H4 (cell line): ENCODE results near the gene SEC63. TPM values are rescaled to one million over a fixed set of nuclear protein-coding genes. Genes with fewer than 3 reads are reported as not detected.
"Not testable (repeated sequence)": the region's sequence is repeated elsewhere in the genome, so short reads cannot be mapped to it uniquely, and the experiment has no call there.

Experiments used
- DNase-seq: peaks from one replicate; pipeline ENCODE4 v3.0.0-alpha.2; 2015; ENCODE audit warnings: low spot score
- total RNA-seq: library from RNA; depleted of rRNA; stranded (reverse); fragments of >200 nt; shearing (Covaris generic); gene quantifications from 2 replicates; pipeline ENCODE4 v1.2.3, GENCODE V29; 2014; rRNA removed

Gene SEC63, protein sequence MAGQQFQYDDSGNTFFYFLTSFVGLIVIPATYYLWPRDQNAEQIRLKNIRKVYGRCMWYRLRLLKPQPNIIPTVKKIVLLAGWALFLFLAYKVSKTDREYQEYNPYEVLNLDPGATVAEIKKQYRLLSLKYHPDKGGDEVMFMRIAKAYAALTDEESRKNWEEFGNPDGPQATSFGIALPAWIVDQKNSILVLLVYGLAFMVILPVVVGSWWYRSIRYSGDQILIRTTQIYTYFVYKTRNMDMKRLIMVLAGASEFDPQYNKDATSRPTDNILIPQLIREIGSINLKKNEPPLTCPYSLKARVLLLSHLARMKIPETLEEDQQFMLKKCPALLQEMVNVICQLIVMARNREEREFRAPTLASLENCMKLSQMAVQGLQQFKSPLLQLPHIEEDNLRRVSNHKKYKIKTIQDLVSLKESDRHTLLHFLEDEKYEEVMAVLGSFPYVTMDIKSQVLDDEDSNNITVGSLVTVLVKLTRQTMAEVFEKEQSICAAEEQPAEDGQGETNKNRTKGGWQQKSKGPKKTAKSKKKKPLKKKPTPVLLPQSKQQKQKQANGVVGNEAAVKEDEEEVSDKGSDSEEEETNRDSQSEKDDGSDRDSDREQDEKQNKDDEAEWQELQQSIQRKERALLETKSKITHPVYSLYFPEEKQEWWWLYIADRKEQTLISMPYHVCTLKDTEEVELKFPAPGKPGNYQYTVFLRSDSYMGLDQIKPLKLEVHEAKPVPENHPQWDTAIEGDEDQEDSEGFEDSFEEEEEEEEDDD
- 6.6 and 15.4 TPM in 2 replicates for total RNA-seq

- DNase-seq, result peak; percentile 88
These were observed at the start of gene SEC63 for GRCh38 chr6:107957909-107958688. Gene SEC63 (minus strand): TSS chr6:107958208. CDS start chr6:107958009, 199 bp downstream.

GRCh38 chr6:108005961-108006360 is 48.0 kb upstream of the SEC63 start:
- no peak for DNase-seq

DNA sequence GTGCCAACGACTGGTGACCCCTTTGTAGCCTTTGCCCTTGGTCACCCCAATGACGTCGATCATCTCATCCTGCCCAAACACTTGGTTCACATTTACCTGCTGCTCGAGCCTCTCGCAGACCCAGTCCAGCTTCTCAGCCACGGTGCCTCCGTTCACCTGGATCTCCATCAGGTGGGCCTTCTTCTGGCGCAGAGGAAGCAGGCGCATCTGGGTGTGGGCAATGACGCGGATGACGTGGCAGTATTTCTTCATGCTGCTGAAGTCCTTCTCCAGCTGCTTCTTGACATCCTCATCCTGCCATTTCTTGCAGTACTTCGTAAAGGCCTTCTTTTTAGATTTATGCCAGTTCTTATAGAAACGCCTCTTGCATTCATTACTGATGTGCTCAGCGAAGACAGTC is 46.9 kb upstream of the SEC63 start:
- DNase-seq, result no peak

GRCh38 chr6:108002365-108003221 is 44.6 kb upstream of the SEC63 start:
- DNase-seq, result peak; percentile 5

GRCh38 chr6:108001696-108002231 is 43.8 kb upstream of the SEC63 start:
- no peak for DNase-seq

DNA sequence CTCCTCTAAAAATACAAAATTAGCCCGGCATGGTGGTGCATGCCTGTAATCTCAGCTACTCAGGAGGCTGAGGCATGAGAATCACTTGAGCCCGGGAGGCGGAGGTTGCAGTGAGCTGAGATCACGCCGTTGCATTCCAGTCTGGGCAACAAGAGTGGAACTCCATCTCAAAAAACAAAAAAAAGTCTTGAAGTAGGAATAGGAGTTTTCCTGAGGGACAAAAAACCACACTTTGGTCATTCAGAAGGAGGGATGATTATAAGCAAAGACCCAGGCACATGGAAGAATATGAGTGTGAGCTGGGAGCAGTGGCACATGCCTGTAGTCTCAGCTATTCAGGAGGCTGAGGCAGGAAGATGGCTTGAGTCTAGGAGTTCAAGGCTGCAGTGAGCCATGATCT is 42.3 kb upstream of the SEC63 start:
- not testable (repeated sequence) for DNase-seq

DNA sequence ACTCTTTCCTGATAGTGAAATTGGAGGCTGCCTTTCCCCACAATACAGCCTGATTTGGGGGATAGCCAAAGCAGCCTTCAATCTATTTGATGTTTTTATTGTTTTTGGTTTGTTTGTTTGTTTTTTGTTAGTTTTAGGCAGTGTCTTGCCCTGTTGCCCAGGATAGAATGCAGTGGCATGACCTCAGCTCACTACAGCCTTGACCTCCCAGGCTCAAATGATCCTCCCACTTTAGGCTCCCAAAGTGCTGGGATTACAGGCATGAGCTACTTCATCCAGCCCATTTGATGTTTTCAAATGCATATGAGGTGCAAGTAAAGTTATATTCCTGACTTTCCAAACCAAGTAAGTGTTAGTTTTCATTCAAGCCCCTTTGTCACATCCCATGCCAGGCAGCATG is 41.3 kb upstream of the SEC63 start:
- DNase-seq, result no peak

DNA sequence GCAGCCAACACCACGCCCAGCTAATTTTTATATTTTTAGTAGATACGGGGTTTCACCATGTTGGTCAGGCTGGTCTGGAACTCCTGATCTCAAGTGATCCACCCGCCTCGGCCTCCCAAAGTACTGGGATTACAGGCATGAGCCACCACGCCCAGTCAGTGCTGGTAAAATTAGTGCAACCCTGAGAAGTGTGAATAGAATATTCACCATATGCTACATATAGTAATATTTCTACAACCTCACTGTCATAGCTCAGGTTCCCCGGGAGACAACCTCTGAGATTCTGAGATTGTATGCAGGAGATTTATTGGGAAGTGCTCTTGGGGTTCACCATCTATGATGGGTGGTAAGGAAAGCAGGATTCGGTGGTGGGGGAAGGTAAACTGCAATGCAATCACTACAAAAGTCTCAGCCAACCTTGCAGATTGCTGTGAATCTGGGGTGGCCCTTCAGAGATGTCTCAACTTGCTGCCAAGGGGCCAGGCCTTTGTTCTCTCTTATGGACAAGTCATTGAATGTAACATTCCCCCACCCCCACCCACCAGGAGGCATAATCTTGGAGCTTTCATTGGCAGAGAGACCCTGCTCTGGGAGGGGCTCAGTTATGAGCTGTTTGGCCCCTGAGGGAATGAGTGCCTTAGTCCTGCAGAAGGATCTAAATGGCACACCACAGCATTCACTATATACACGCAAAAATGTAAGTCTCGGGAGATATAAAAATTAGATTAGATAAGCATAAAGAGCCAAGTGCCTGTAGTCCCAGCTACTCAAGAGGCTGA is 34.0 kb upstream of the SEC63 start:
- DNase-seq, result no peak

- no peak for DNase-seq
These were observed 33.1 kb upstream of the SEC63 start for GRCh38 chr6:107991061-107991460.

DNA sequence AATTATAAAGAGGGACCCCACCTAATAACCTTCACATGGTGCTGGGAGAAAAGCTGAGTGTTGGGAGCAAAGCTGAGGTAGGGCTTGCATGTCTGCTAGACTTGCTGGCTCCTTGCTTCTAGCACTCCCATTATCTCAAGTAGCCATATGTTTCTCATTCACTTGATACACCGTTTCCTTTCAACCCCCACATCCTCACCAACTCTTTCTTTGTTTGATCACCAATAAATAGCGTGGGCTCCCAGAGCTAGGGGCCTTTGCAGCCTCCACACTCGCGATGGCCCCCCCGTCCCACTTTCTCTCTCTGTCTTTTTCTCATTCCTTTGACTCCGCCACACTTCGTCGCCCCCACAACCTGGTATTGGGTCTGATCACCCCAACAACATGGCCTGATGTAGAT is 32.6 kb upstream of the SEC63 start:
- not testable (repeated sequence) for DNase-seq

GRCh38 chr6:107989166-107990094 is 31.4 kb upstream of the SEC63 start:
- DNase-seq, result no peak

- DNase-seq, result no peak
These were observed 30.6 kb upstream of the SEC63 start for GRCh38 chr6:107988570-107988969.

DNA sequence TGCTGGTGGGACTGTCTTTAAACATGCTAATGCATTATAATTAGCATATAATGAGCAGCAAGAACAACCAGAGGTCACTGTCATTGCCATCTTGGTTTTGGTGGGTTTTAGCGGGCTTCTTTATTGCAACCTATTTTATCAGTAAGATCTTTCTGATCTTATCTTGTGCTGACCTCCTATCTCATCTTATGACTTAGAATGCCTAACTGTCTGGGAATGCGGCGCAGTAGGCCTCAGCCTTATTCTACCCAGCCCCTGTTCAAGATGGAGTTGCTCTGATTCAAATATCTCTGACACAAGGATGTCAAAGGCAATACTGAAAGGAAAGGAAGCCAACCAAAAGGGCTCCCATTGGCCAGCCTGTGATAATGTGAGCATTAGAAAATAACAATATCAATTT is 29.8 kb upstream of the SEC63 start:
- DNase-seq, result no peak

DNA sequence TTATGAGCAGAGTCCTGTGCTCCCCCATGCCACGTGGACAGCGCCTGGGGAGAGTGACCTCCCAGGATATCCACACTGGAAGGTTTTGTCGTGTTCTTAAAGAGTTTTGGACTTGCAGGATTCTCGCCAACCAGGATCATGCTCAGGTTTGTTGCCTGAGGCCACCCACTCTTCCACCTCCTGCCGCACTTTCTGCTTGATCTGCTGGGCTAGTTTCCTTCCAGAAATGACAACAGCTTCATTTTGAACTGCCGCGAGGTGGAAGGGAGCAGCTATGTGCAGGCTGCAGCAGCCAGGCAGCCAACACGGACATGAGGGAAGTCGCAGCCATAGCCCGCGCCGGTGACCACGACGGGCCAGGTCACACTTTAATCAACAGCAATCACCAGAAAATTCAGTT is 27.7 kb upstream of the SEC63 start:
- no peak for DNase-seq

GRCh38 chr6:107983811-107984210 is 25.8 kb upstream of the SEC63 start:
- DNase-seq, result no peak

DNA sequence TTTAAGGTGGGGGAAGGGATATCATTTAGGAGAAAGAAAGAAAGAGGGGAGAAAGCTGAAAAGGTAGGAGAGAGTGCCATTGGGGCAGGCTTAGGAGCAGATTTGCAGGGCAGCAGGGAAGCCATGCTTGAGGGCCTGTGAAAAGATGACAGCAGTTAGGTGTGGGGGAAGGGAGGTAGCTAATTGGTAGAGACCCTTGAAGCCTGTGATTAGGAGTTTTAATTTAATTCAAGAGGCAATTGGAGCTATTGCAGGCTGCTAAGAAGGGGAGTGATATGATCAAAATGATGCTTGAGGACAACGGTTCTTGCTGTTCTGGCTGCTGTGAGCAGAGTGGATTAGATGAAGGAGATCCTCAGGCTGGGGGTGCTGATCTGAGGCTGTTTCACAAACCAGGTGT is 24.5 kb upstream of the SEC63 start:
- no peak for DNase-seq

GRCh38 chr6:107981695-107982094 is 23.7 kb upstream of the SEC63 start:
- DNase-seq, result no peak

GRCh38 chr6:107977283-107977682 is 19.3 kb upstream of the SEC63 start:
- no peak for DNase-seq

GRCh38 chr6:107976155-107976783 is 18.3 kb upstream of the SEC63 start:
- no peak for DNase-seq
